ENCODE measurements around the gene ONECUT3.
"Not testable (repeated sequence)": the region's sequence is repeated elsewhere in the genome, so short reads cannot be mapped to it uniquely, and the experiment has no call there.

ONECUT3 gene

GRCh38 chr19:1752757-1753728 is at the start of gene ONECUT3:
ONECUT3 (plus strand) TSS chr19:1753506; CDS start chr19:1753663, 157 bp downstream.
- H3K36me3 Mint-ChIP-seq (ENCODE audit: insufficient read depth), result peaks cover 23% of the 10 kb centered on the region
- ATAC-seq (replicated peaks; ENCODE audit: extremely low read depth, poor library complexity, severe bottlenecking) (no peak), DNase-seq (ENCODE audit: low spot score in 2 of 2) (no peak)
- H3K27me3 Mint-ChIP-seq, result peaks cover 70% of the 10 kb centered on the region
- no peak within 1 kb of the TSS for H3K27ac Mint-ChIP-seq (ENCODE audit: low read depth)
- peak within 1 kb of the TSS; percentile 36 for H3K4me3 Mint-ChIP-seq
- peaks cover 20% of the 10 kb centered on the region for H3K4me1 Mint-ChIP-seq
- H3K9me3 Mint-ChIP-seq, result no peaks in the 10 kb centered on the region

DNA sequence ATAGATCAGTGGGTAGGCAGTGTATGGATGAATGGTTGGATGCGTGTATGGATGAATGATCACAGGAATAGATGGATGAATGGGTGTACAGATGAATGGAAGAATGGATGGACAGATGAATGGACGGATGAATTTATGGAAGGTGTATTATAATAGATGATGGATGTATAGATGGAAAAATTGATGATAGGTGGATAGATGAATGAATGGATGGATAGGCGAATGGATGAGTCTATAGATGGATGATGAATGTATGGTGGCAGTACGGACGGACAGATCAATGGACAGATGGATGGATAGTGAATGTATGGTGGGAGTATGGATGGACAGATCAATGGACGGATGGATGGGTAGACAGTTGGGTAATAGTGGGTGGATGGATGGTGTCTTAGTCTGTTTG is 49.0 kb upstream of the ONECUT3 start:
- DNase-seq (ENCODE audit: low spot score in 2 of 2) (no peak), ATAC-seq (replicated peaks; ENCODE audit: extremely low read depth, poor library complexity, severe bottlenecking) (no peak)
- Mint-ChIP-seq H3K27ac (ENCODE audit: low read depth) (no peak overlapping the region), H3K36me3 (ENCODE audit: insufficient read depth) (no peaks in the 10 kb centered on the region), H3K9me3 (no peaks in the 10 kb centered on the region), H3K4me1 (peaks cover 6% of the 10 kb centered on the region), H3K4me3 (no peak overlapping the region), H3K27me3 (peaks cover 51% of the 10 kb centered on the region)

DNA sequence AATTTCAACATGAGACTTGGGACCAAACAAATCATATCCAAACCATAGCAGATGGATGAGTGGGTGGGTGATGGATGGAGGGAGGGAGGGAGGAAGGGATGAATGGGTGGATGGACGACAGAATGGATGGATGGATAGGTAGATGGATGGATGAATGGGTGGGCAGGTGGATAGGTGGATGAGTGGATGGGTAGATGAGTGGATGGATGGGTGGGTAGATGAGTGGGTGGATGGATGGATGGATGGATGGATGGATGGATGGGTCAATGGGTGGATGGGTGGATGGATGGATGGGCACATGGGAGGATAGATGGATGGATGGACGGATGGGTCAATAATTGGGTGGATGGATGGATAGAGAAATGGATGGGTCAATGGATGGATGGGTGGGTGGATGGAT is 47.9 kb upstream of the ONECUT3 start:
- DNase-seq (ENCODE audit: low spot score in 2 of 2), result no peak
- Mint-ChIP-seq H3K36me3 (ENCODE audit: insufficient read depth) (no peaks in the 10 kb centered on the region), H3K27ac (ENCODE audit: low read depth) (no peak overlapping the region), H3K9me3 (no peaks in the 10 kb centered on the region), H3K27me3 (peaks cover 60% of the 10 kb centered on the region), H3K4me3 (no peak overlapping the region), H3K4me1 (peaks cover 6% of the 10 kb centered on the region)
- no peak for ATAC-seq (replicated peaks; ENCODE audit: extremely low read depth, poor library complexity, severe bottlenecking)

- H3K4me3 Mint-ChIP-seq; H3K36me3 Mint-ChIP-seq (ENCODE audit: insufficient read depth); H3K27ac Mint-ChIP-seq (ENCODE audit: low read depth); H3K4me1 Mint-ChIP-seq; ATAC-seq (replicated peaks; ENCODE audit: extremely low read depth, poor library complexity, severe bottlenecking); H3K9me3 Mint-ChIP-seq; DNase-seq (ENCODE audit: low spot score in 2 of 2): not testable (repeated sequence)
- peaks cover 50% of the 10 kb centered on the region for H3K27me3 Mint-ChIP-seq
Observed at GRCh38 chr19:1706646-1707045, 46.7 kb upstream of the ONECUT3 start.

GRCh38 chr19:1707240-1707639 is 46.1 kb upstream of the ONECUT3 start:
- DNase-seq (ENCODE audit: low spot score in 2 of 2) (no peak), ATAC-seq (replicated peaks; ENCODE audit: extremely low read depth, poor library complexity, severe bottlenecking) (no peak)
- no peak overlapping the region for H3K4me3 Mint-ChIP-seq
- H3K9me3 Mint-ChIP-seq, result no peaks in the 10 kb centered on the region
- no peak overlapping the region for H3K27ac Mint-ChIP-seq (ENCODE audit: low read depth)
- H3K36me3 Mint-ChIP-seq (ENCODE audit: insufficient read depth), result no peaks in the 10 kb centered on the region
- H3K27me3 Mint-ChIP-seq, result peaks cover 44% of the 10 kb centered on the region
- H3K4me1 Mint-ChIP-seq, result no peaks in the 10 kb centered on the region

- H3K4me1 Mint-ChIP-seq, result peaks cover 6% of the 10 kb centered on the region
- H3K27me3 Mint-ChIP-seq, result peaks cover 38% of the 10 kb centered on the region
- ATAC-seq (replicated peaks; ENCODE audit: extremely low read depth, poor library complexity, severe bottlenecking) (no peak), DNase-seq (ENCODE audit: low spot score in 2 of 2) (no peak)
- no peaks in the 10 kb centered on the region for H3K36me3 Mint-ChIP-seq (ENCODE audit: insufficient read depth)
- H3K27ac Mint-ChIP-seq (ENCODE audit: low read depth), result no peak overlapping the region
- no peaks in the 10 kb centered on the region for H3K9me3 Mint-ChIP-seq
- H3K4me3 Mint-ChIP-seq, result no peak overlapping the region
Observed at GRCh38 chr19:1713170-1713569, 40.1 kb upstream of the ONECUT3 start.

GRCh38 chr19:1715540-1715939 is 37.8 kb upstream of the ONECUT3 start:
- ATAC-seq (replicated peaks; ENCODE audit: extremely low read depth, poor library complexity, severe bottlenecking), result no peak
- Mint-ChIP-seq H3K4me1 (peaks cover 6% of the 10 kb centered on the region), H3K36me3 (ENCODE audit: insufficient read depth) (peaks cover 1% of the 10 kb centered on the region), H3K4me3 (no peak overlapping the region), H3K27me3 (peaks cover 35% of the 10 kb centered on the region), H3K9me3 (no peaks in the 10 kb centered on the region), H3K27ac (ENCODE audit: low read depth) (no peak overlapping the region)
- DNase-seq (ENCODE audit: low spot score in 2 of 2), result no peak

- Mint-ChIP-seq H3K27me3 (peaks cover 51% of the 10 kb centered on the region), H3K4me3 (no peak overlapping the region), H3K27ac (ENCODE audit: low read depth) (no peak overlapping the region), H3K36me3 (ENCODE audit: insufficient read depth) (peaks cover 1% of the 10 kb centered on the region), H3K4me1 (peaks cover 6% of the 10 kb centered on the region), H3K9me3 (no peaks in the 10 kb centered on the region)
- ATAC-seq (replicated peaks; ENCODE audit: extremely low read depth, poor library complexity, severe bottlenecking), result no peak
- DNase-seq (ENCODE audit: low spot score in 2 of 2), result no peak
Observed at GRCh38 chr19:1717200-1717969, 35.9 kb upstream of the ONECUT3 start.

- peaks cover 57% of the 10 kb centered on the region for H3K27me3 Mint-ChIP-seq
- DNase-seq (ENCODE audit: low spot score in 2 of 2) (no peak), ATAC-seq (replicated peaks; ENCODE audit: extremely low read depth, poor library complexity, severe bottlenecking) (no peak)
- no peaks in the 10 kb centered on the region for H3K9me3 Mint-ChIP-seq
- H3K36me3 Mint-ChIP-seq (ENCODE audit: insufficient read depth), result peaks cover 1% of the 10 kb centered on the region
- peaks cover 6% of the 10 kb centered on the region for H3K4me1 Mint-ChIP-seq
- no peak overlapping the region for H3K4me3 Mint-ChIP-seq
- no peak overlapping the region for H3K27ac Mint-ChIP-seq (ENCODE audit: low read depth)
Observed at GRCh38 chr19:1717970-1718264, 35.4 kb upstream of the ONECUT3 start.

DNA sequence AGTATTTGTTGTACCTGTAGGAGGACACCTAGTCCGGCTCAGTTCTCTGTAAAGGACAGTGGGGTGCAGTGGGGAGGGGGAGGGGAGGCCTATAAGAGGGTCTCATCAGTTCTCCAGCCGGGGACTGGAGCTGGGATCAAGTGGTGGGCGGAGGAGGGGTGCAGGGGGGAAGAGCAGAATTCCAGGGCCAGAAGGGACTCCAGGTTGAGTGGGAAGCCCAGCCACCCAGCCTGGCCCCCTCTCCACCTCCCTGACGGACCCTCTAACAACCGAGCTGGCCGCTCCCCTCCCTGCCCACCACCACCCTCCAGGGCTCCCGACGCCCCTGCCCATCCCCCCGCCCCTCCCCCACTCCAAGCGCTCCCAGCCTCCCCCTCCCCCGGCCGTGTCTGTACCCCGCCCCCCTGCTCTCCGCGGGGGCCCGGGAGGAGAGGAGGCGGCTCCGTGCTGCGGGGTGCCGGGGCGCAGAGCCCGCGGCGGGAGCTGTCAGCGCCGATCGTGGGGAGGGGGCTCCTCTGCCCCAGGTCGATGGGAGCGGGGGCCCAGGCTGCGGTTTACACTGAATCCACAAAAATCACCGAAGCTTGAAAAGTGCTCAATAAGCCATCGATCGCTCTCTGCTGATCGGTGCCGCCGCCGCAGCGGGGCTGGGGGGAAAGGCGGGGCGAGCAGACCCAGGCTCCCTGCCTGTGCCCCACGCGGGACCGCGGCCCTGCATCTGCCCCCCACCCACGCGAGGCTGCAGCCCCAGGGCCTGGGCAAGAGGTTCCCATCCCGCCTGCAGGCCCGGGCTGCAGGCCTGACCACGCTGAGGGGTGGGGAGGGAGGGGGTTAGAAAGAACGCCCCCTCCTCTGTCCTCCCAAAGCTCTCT is 34.6 kb upstream of the ONECUT3 start:
- Mint-ChIP-seq H3K4me1 (peaks cover 6% of the 10 kb centered on the region), H3K4me3 (no peak overlapping the region), H3K27me3 (peaks cover 64% of the 10 kb centered on the region), H3K9me3 (no peaks in the 10 kb centered on the region), H3K27ac (ENCODE audit: low read depth) (no peak overlapping the region), H3K36me3 (ENCODE audit: insufficient read depth) (peaks cover 1% of the 10 kb centered on the region)
- ATAC-seq (replicated peaks; ENCODE audit: extremely low read depth, poor library complexity, severe bottlenecking) (no peak), DNase-seq (ENCODE audit: low spot score in 2 of 2) (no peak)

DNA sequence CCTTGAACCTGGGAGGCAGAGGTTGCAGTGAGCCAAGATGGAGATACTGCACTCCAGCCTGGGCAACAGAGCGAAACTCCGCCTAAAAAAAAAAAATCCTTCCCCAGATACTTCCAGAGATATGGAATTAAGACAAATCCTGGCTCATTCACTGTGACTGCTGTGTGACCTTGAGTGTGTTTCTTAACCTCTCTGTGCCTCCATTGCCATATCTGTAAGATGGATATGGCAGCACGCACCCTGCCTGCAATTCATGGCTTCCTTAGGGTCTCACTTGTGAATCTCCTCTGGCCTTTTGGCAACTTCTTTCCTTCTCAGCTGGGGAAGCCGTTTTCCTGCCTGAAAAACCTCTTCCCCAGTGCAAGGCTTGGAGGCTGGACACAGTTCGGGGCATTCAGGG is 33.8 kb upstream of the ONECUT3 start:
- ATAC-seq (replicated peaks; ENCODE audit: extremely low read depth, poor library complexity, severe bottlenecking) (no peak), DNase-seq (ENCODE audit: low spot score in 2 of 2) (no peak)
- H3K36me3 Mint-ChIP-seq (ENCODE audit: insufficient read depth), result peaks cover 1% of the 10 kb centered on the region
- H3K4me3 Mint-ChIP-seq, result no peak overlapping the region
- no peak overlapping the region for H3K27ac Mint-ChIP-seq (ENCODE audit: low read depth)
- H3K4me1 Mint-ChIP-seq, result peaks cover 6% of the 10 kb centered on the region
- peaks cover 68% of the 10 kb centered on the region for H3K27me3 Mint-ChIP-seq
- H3K9me3 Mint-ChIP-seq, result no peaks in the 10 kb centered on the region

- DNase-seq (ENCODE audit: low spot score in 2 of 2) (no peak), ATAC-seq (replicated peaks; ENCODE audit: extremely low read depth, poor library complexity, severe bottlenecking) (no peak)
- no peak overlapping the region for H3K27ac Mint-ChIP-seq (ENCODE audit: low read depth)
- peaks cover 68% of the 10 kb centered on the region for H3K27me3 Mint-ChIP-seq
- peaks cover 6% of the 10 kb centered on the region for H3K4me1 Mint-ChIP-seq
- no peaks in the 10 kb centered on the region for H3K9me3 Mint-ChIP-seq
- peaks cover 1% of the 10 kb centered on the region for H3K36me3 Mint-ChIP-seq (ENCODE audit: insufficient read depth)
- no peak overlapping the region for H3K4me3 Mint-ChIP-seq
Observed at GRCh38 chr19:1720237-1720636, 33.1 kb upstream of the ONECUT3 start.
